HEK293T (cell line): ENCODE results near the gene ARL17B.
"Not testable (repeated sequence)": the region's sequence is repeated elsewhere in the genome, so short reads cannot be mapped to it uniquely, and the experiment has no call there.

Experiments
- BHLHE40 ChIP-seq: fragments of 450-650 bp; IDR thresholded peaks from 2 replicates; pipeline ENCODE4 v1.6.1; 2016; ENCODE audit warnings: mild to moderate bottlenecking, moderate library complexity, borderline replicate concordance
- CTBP1 ChIP-seq: fragments of 450-650 bp; IDR thresholded peaks from 2 replicates; pipeline ENCODE4 v1.6.1; 2016; ENCODE audit warnings: borderline replicate concordance
- ELF4 ChIP-seq: fragments of 450-650 bp; IDR thresholded peaks from 2 replicates; pipeline ENCODE4 v1.6.1; 2017; ENCODE audit warnings: antibody characterized with exemption
- FOXA1 ChIP-seq: fragments of 450-650 bp; IDR thresholded peaks from 2 replicates; pipeline ENCODE4 v1.6.1; 2016; ENCODE audit warnings: mild to moderate bottlenecking
- FOXK2 ChIP-seq: fragments of 450-650 bp; IDR thresholded peaks from 2 replicates; pipeline ENCODE4 v1.6.1; 2016; ENCODE audit warnings: mild to moderate bottlenecking
- HDGF ChIP-seq: fragments of 450-650 bp; IDR thresholded peaks from 2 replicates; pipeline ENCODE4 v1.6.1; 2017; ENCODE audit warnings: antibody characterized with exemption, borderline replicate concordance
- L3MBTL2 ChIP-seq: fragments of 450-650 bp; conservative IDR thresholded peaks from 2 replicates; pipeline ENCODE4 v1.6.1; 2016; ENCODE audit warnings: mild to moderate bottlenecking
- NFRKB ChIP-seq: fragments of 450-650 bp; IDR thresholded peaks from 2 replicates; pipeline ENCODE4 v1.6.1; 2016; ENCODE audit warnings: mild to moderate bottlenecking, moderate library complexity
- PKNOX1 ChIP-seq: fragments of 450-650 bp; IDR thresholded peaks from 2 replicates; pipeline ENCODE4 v1.6.1; 2016
- SP1 ChIP-seq: fragments of 450-650 bp; IDR thresholded peaks from 2 replicates; pipeline ENCODE4 v1.6.1; 2017
- TARDBP ChIP-seq: fragments of 450-650 bp; IDR thresholded peaks from 2 replicates; pipeline ENCODE4 v1.6.1; 2016
- ZNF384 ChIP-seq: fragments of 450-650 bp; IDR thresholded peaks from 2 replicates; pipeline ENCODE4 v1.6.1; 2016

- TF ChIP-seq PKNOX1, SP1, FOXA1, ELF4, CTBP1, TARDBP, HDGF, L3MBTL2, NFRKB, FOXK2, ZNF384, BHLHE40: not testable (repeated sequence)
These were observed 23.9 kb upstream of the ARL17B start for GRCh38 chr17:46385491-46385890.
